Endothelial cell of umbilical vein (primary cell): ENCODE data around the gene RXFP3. TPM values are rescaled to one million over a fixed set of nuclear protein-coding genes. Genes with fewer than 3 reads are reported as not detected.

Experiments
- BruUV-seq: library from RNA; stranded (reverse); fragments of 400-500 nt; replicated peaks from 2 replicates; lab custom pipeline; 2021; lab: Mats Ljungman, UMichigan
- CTCF ChIA-PET: fragments of 300-600, 350-600 bp; sonication (Branson Sonifier 250); formaldehyde crosslinking; loops from one replicate; lab custom pipeline; 2021; ENCODE audit warnings: antibody characterized with exemption, inconsistent platforms; lab: Charles Lee
- POLR2A ChIA-PET: fragments of 300-600, 350-600 bp; sonication (Branson Sonifier 250); formaldehyde crosslinking; loops from one replicate; lab custom pipeline; 2021; ENCODE audit warnings: antibody characterized with exemption, inconsistent platforms; lab: Charles Lee
- DNase-seq: peaks from one replicate; pipeline ENCODE4 v3.0.0-alpha.2; 2011; ENCODE audit warnings: low read depth, low spot score
- FAIRE-seq: peaks from 2 replicates; lab custom pipeline; 2011; peaks lifted over from hg19 to GRCh38; lab: Jason Lieb, UNC
- H2AFZ ChIP-seq: 2 replicates; pipeline ENCODE4 v1.6.0; 2012; ENCODE audit warnings: low read depth, low read length, control low read depth, inconsistent platforms
- H3K27ac ChIP-seq: 2 replicates; pipeline ENCODE4 v1.5.1; 2011; ENCODE audit warnings: low read depth, mild to moderate bottlenecking, control low read depth, low read length, moderate library complexity; ENCODE audit not compliant: insufficient read depth
- H3K27me3 ChIP-seq, 2 experiments: 2 replicates each; pipeline versions ENCODE4 v1.6.0 to v1.6.1; 2011; ENCODE audit warnings: low read length in 2 of 2, mixed read lengths in 1 of 2; ENCODE audit not compliant: control insufficient read depth in 2 of 2, insufficient read depth in 2 of 2
- H3K36me3 ChIP-seq, 2 experiments: 2 replicates in 1 of 2; 3 replicates in 1 of 2; pipeline ENCODE4 v1.5.1; 2011; ENCODE audit warnings: low read length in 2 of 2, mild to moderate bottlenecking in 1 of 2, moderate library complexity in 1 of 2; ENCODE audit not compliant: control insufficient read depth in 2 of 2, insufficient read depth in 2 of 2; ENCODE audit errors: extremely low read depth in 1 of 2
- H3K4me1 ChIP-seq: 3 replicates; pipeline ENCODE4 v1.5.1; 2011; ENCODE audit warnings: mild to moderate bottlenecking, low read length; ENCODE audit not compliant: control insufficient read depth, insufficient read depth; ENCODE audit errors: extremely low read depth
- H3K4me2 ChIP-seq: 2 replicates; pipeline ENCODE4 v1.6.1; 2011; ENCODE audit warnings: low read length, control low read depth, mixed read lengths; ENCODE audit not compliant: insufficient read depth
- H3K4me3 ChIP-seq, 3 experiments: fragments of 200-600 bp in 1 of 3; sonication (generic), shearing (Covaris generic) in 1 of 3; replicated peaks in 1 of 3; 2 replicates each; pipeline ENCODE4 v1.5.1; 2011 to 2016; ENCODE audit warnings: control low read depth in 3 of 3, low read length in 3 of 3, mild to moderate bottlenecking in 2 of 3, inconsistent platforms in 1 of 3, low read depth in 1 of 3, moderate library complexity in 1 of 3; ENCODE audit not compliant: insufficient read depth in 1 of 3
- H3K79me2 ChIP-seq: 2 replicates; pipeline ENCODE4 v1.6.0; 2012; ENCODE audit warnings: low read length, inconsistent platforms; ENCODE audit not compliant: control insufficient read depth, insufficient read depth
- H3K9ac ChIP-seq: replicated peaks from 2 replicates; pipeline ENCODE3; 2011; ENCODE audit warnings: low read length, control low read depth; ENCODE audit not compliant: insufficient read depth; ENCODE audit errors: extremely low read depth
- H3K9me1 ChIP-seq: replicated peaks from 3 replicates; pipeline ENCODE4 v1.6.0; 2011; ENCODE audit warnings: mild to moderate bottlenecking, low read length; ENCODE audit not compliant: control insufficient read depth, insufficient read depth; ENCODE audit errors: extremely low read depth
- H3K9me3 ChIP-seq: replicated peaks from 2 replicates; pipeline ENCODE4 v1.5.1; 2012; ENCODE audit warnings: low read length, inconsistent platforms; ENCODE audit not compliant: control insufficient read depth, insufficient read depth
- H4K20me1 ChIP-seq: replicated peaks from 2 replicates; pipeline ENCODE3; 2011; ENCODE audit warnings: mild to moderate bottlenecking, low read length; ENCODE audit not compliant: control insufficient read depth, insufficient read depth; ENCODE audit errors: extremely low read depth
- CTCF ChIP-seq, 2 donors: IDR thresholded peaks; 1 replicate in 1 of 2; 2 replicates in 1 of 2; pipeline ENCODE4 v1.5.1; 2011; ENCODE audit warnings: low read length in 2 of 2, mild to moderate bottlenecking in 2 of 2, moderate library complexity in 2 of 2, control low read depth in 1 of 2, inconsistent platforms in 1 of 2, low read depth in 1 of 2; ENCODE audit not compliant: insufficient read depth in 1 of 2; ENCODE audit errors: extremely low read depth in 1 of 2
- EZH2 ChIP-seq: IDR thresholded peaks from 2 replicates; pipeline ENCODE4 v1.6.1; 2012; ENCODE audit warnings: borderline replicate concordance, low read depth, mild to moderate bottlenecking, moderate library complexity, low read length, inconsistent platforms; ENCODE audit not compliant: severe bottlenecking
- FOS ChIP-seq: IDR thresholded peaks from 2 replicates; pipeline ENCODE4 v1.6.1; 2011; ENCODE audit warnings: mild to moderate bottlenecking, low read length, moderate library complexity, borderline replicate concordance; ENCODE audit not compliant: insufficient read depth
- GATA2 ChIP-seq: IDR thresholded peaks from 2 replicates; pipeline ENCODE4 v1.7.0; 2011; ENCODE audit warnings: low read depth, mild to moderate bottlenecking, moderate library complexity, mixed read lengths, low read length; ENCODE audit not compliant: insufficient read length, insufficient read depth
- JUN ChIP-seq: IDR thresholded peaks from 2 replicates; pipeline ENCODE4 v1.6.1; 2011; ENCODE audit warnings: borderline replicate concordance, low read depth; ENCODE audit not compliant: insufficient read length, insufficient read depth
- MYC ChIP-seq: IDR thresholded peaks from one replicate; pipeline ENCODE4 v1.6.1; 2011; ENCODE audit warnings: mild to moderate bottlenecking, low read depth, low read length
- POLR2A ChIP-seq: IDR thresholded peaks from 2 replicates; pipeline ENCODE4 v1.6.1; 2012; ENCODE audit warnings: low read depth, mild to moderate bottlenecking, control low read depth, low read length
- POLR2AphosphoS5 ChIP-seq: IDR thresholded peaks from 2 replicates; pipeline ENCODE4 v1.6.1; 2012; ENCODE audit warnings: low read depth, mild to moderate bottlenecking, control low read depth, low read length, moderate library complexity; ENCODE audit not compliant: insufficient read depth
- dilution Hi-C: fragments of 300-500 bp; cut with MboI; formaldehyde crosslinking; loops from one replicate; pipeline ENCODE4 v1.15.0; 2019; ENCODE audit warnings: low sequenced_read_pairs; ENCODE audit not compliant: extremely low pct_ligation_motif_present
- intact Hi-C: fragments of 100-400 bp; cut with micrococcal nuclease; formaldehyde crosslinking; loops from one replicate; pipeline ENCODE4 v1.10.0; 2022
- polyA plus RNA-seq, 4 experiments: library from polyadenylated mRNA; depleted of rRNA in 3 of 4; stranded (reverse) in 3 of 4; unstranded in 1 of 4; fragments of >200 nt; gene quantifications; 2 replicates each; pipeline versions ENCODE4 v1.2.1 to v1.2.3, GENCODE V29; 2011 to 2012; ENCODE audit warnings: missing spikeins in 1 of 4
- total RNA-seq: library from RNA; stranded (reverse); gene quantifications from 2 replicates; pipeline ENCODE4 v1.2.3, GENCODE V29; 2021
- TF ChIP-seq, protein P1 (sequence below): IDR thresholded peaks from 2 replicates; pipeline ENCODE4 v1.6.1; 2011; ENCODE audit not compliant: insufficient read depth, insufficient read length

RXFP3 gene
- total and polyA plus RNA-seq, 2 donors (not counting 3 experiments of a cell fraction or from before 2014, with no cell fraction given), result not detected

GRCh38 chr5:33984671-33985124 is 48.5 kb downstream of the RXFP3 start, which contains the start of gene SLC45A2:
Gene SLC45A2, minus strand, starts transcription at chr5:33984693. Its CDS starts 110 bp downstream, at chr5:33984583.
- ChIA-PET POLR2A (no interaction called here), CTCF (no interaction called here)
- no peaks in the 10 kb centered on the region for H4K20me1 ChIP-seq
- H3K36me3 ChIP-seq, result peaks cover 0 to 6% of the 10 kb centered on the region in 2 experiments
- H3K4me2 ChIP-seq, result no peak within 1 kb of the TSS
- dilution Hi-C loops, result no loop called here
- H3K9ac ChIP-seq, result no peak within 1 kb of the TSS
- no peaks in the 10 kb centered on the region for H3K27me3 ChIP-seq
- H3K9me1 ChIP-seq, result no peaks in the 10 kb centered on the region
- intact Hi-C loops, result no loop called here
- no peak within 1 kb of the TSS for H3K4me3 ChIP-seq
- no peak within 1 kb of the TSS for H2AFZ ChIP-seq
- BruUV-seq, result no TSS peak
- TF ChIP-seq, protein P1, sequence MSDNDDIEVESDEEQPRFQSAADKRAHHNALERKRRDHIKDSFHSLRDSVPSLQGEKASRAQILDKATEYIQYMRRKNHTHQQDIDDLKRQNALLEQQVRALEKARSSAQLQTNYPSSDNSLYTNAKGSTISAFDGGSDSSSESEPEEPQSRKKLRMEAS, result no peak
- no peak for TF ChIP-seq CTCF (IDR thresholded peaks at IDR 0.05; ENCODE audit: extremely low read depth in 1 of 2, insufficient read depth in 1 of 2, low read depth in 1 of 2, low read length in 2 of 2)
- no peak for TF ChIP-seq POLR2A
- no peak for TF ChIP-seq GATA2
- TF ChIP-seq JUN, result no peak
- TF ChIP-seq MYC, result no peak
- TF ChIP-seq FOS, result no peak
- TF ChIP-seq EZH2, result no peak
- no peak for TF ChIP-seq POLR2AphosphoS5
- H3K27ac ChIP-seq, result no peak within 1 kb of the TSS
- DNase-seq (no peak), FAIRE-seq (no peak)
- H3K4me1 ChIP-seq, result no peaks in the 10 kb centered on the region
- no peaks in the 10 kb centered on the region for H3K79me2 ChIP-seq
- no peaks in the 10 kb centered on the region for H3K9me3 ChIP-seq
